Neural progenitor cell (in vitro differentiated cells): ENCODE results near the gene DENND5B. TPM values are rescaled to one million over a fixed set of nuclear protein-coding genes. Genes with fewer than 3 reads are reported as not detected.
A peak's percentile ranks its signal among the peaks of the same experiment; 100 is the strongest.

Experiments
- DNase-seq: peaks from one replicate; pipeline ENCODE4 v3.0.0-alpha.2; 2016; ENCODE audit warnings: low spot score
- H2AFZ ChIP-seq: fragments of 200-600 bp; sonication (generic); replicated peaks from 2 replicates; pipeline ENCODE4 v1.6.1; 2016; ENCODE audit warnings: antibody characterized with exemption
- H3F3A ChIP-seq: fragments of 200-600 bp; sonication (generic); 2 replicates; pipeline ENCODE4 v1.6.1; 2016; ENCODE audit warnings: antibody characterized with exemption, low read depth
- H3K27ac ChIP-seq: fragments of 200-600 bp; sonication (generic); 2 replicates; pipeline ENCODE4 v1.5.1; 2016; ENCODE audit warnings: mild to moderate bottlenecking
- H3K27me3 ChIP-seq: fragments of 200-600 bp; sonication (generic); 2 replicates; pipeline ENCODE4 v1.6.1; 2016; ENCODE audit warnings: mild to moderate bottlenecking, moderate library complexity
- H3K36me3 ChIP-seq: fragments of 200-600 bp; sonication (generic); 2 replicates; pipeline ENCODE4 v1.5.1; 2016
- H3K4me1 ChIP-seq: fragments of 200-600 bp; sonication (generic); 2 replicates; pipeline ENCODE4 v1.6.1; 2016; ENCODE audit warnings: mixed run types
- H3K4me2 ChIP-seq: fragments of 200-600 bp; sonication (generic); 2 replicates; pipeline ENCODE4 v1.6.1; 2016
- H3K4me3 ChIP-seq: fragments of 200-600 bp; sonication (generic); 2 replicates; pipeline ENCODE4 v1.5.1; 2016
- H3K79me2 ChIP-seq: fragments of 200-600 bp; sonication (generic); 2 replicates; pipeline ENCODE4 v1.6.1; 2016; ENCODE audit warnings: low read depth
- H3K9ac ChIP-seq: fragments of 200-600 bp; sonication (generic); 2 replicates; pipeline ENCODE4 v1.6.1; 2016
- H3K9me3 ChIP-seq: fragments of 200-600 bp; sonication (generic); 2 replicates; pipeline ENCODE4 v1.5.1; 2016; ENCODE audit warnings: low read depth
- H4K20me1 ChIP-seq: fragments of 200-600 bp; sonication (generic); 2 replicates; pipeline ENCODE4 v1.6.1; 2016; ENCODE audit warnings: low read depth
- H3K27ac Mint-ChIP-seq: 3 replicates; pipeline ENCODE4 v1.8.0; 2021; ENCODE audit warnings: mixed read lengths
- H3K27me3 Mint-ChIP-seq: 2 replicates; pipeline ENCODE4 v1.8.0; 2022; ENCODE audit warnings: low read depth, mild to moderate bottlenecking, inconsistent platforms, moderate library complexity, mixed read lengths; ENCODE audit not compliant: insufficient read depth
- H3K36me3 Mint-ChIP-seq: 3 replicates; pipeline ENCODE4 v1.8.0; 2021; ENCODE audit warnings: mixed read lengths
- H3K4me1 Mint-ChIP-seq: 3 replicates; pipeline ENCODE4 v1.8.0; 2021; ENCODE audit warnings: mixed read lengths
- H3K4me3 Mint-ChIP-seq: 3 replicates; pipeline ENCODE4 v1.8.0; 2021; ENCODE audit warnings: mild to moderate bottlenecking, moderate library complexity, mixed read lengths
- H3K9me3 Mint-ChIP-seq: 3 replicates; pipeline ENCODE4 v1.8.0; 2020; ENCODE audit warnings: mixed read lengths
- CTCF ChIP-seq: fragments of 200-600 bp; sonication (generic); IDR thresholded peaks from 2 replicates; pipeline ENCODE4 v1.5.1; 2017; ENCODE audit warnings: antibody characterized with exemption, mild to moderate bottlenecking
- EZH2 ChIP-seq: fragments of 200-600 bp; sonication (generic); IDR thresholded peaks from 2 replicates; pipeline ENCODE4 v1.6.1; 2017; ENCODE audit warnings: antibody characterized with exemption, mild to moderate bottlenecking, moderate library complexity
- EZH2phosphoT487 ChIP-seq: fragments of 200-600 bp; sonication (generic); IDR thresholded peaks from 2 replicates; pipeline ENCODE4 v1.6.1; 2017; ENCODE audit warnings: antibody characterized with exemption
- total RNA-seq: library from RNA; depleted of rRNA; stranded (reverse); fragments of >200 nt; gene quantifications from 2 replicates; pipeline ENCODE4 v1.2.3, GENCODE V29; 2015; ENCODE audit warnings: low replicate concordance

The DENND5B gene
- total RNA-seq, 1 donor from 2014 or later = 24.2 TPM

GRCh38 chr12:31627456-31628054, 36.6 kb upstream of the DENND5B start:
- Mint-ChIP-seq H3K4me3 (no peak overlapping the region), H3K36me3 (no peaks in the 10 kb centered on the region), H3K27ac (peak overlapping the region; percentile 78), H3K4me1 (peaks cover 40% of the 10 kb centered on the region), H3K9me3 (no peaks in the 10 kb centered on the region), H3K27me3 (peaks cover 9% of the 10 kb centered on the region)
- DNase-seq = no peak
- no peak overlapping the region for H3K4me2 ChIP-seq
- H3K9ac ChIP-seq = no peak overlapping the region
- H3F3A ChIP-seq = no peaks in the 10 kb centered on the region
- peaks cover 6% of the 10 kb centered on the region for H3K4me1 ChIP-seq
- H3K4me3 ChIP-seq = no peak overlapping the region
- TF ChIP-seq EZH2 (no peak), CTCF (no peak), EZH2phosphoT487 (no peak)
- H4K20me1 ChIP-seq = no peaks in the 10 kb centered on the region
- no peaks in the 10 kb centered on the region for H3K79me2 ChIP-seq
- no peaks in the 10 kb centered on the region for H3K9me3 ChIP-seq
- no peak overlapping the region for H3K27ac ChIP-seq
- H2AFZ ChIP-seq = peak overlapping the region; percentile 63
- no peaks in the 10 kb centered on the region for H3K27me3 ChIP-seq
- H3K36me3 ChIP-seq = no peaks in the 10 kb centered on the region

GRCh38 chr12:31626270-31626995, 35.5 kb upstream of the DENND5B start:
- no peak for DNase-seq
- Histone ChIP-seq H3K9me3 (no peaks in the 10 kb centered on the region), H3K4me3 (no peak overlapping the region), H3K27ac (no peak overlapping the region), H2AFZ (peak overlapping the region; percentile 53), H3K4me2 (no peak overlapping the region), H3K36me3 (no peaks in the 10 kb centered on the region), H4K20me1 (no peaks in the 10 kb centered on the region), H3K9ac (no peak overlapping the region), H3K27me3 (no peaks in the 10 kb centered on the region), H3K79me2 (no peaks in the 10 kb centered on the region), H3K4me1 (peaks cover 6% of the 10 kb centered on the region), H3F3A (no peaks in the 10 kb centered on the region)
- TF ChIP-seq EZH2phosphoT487 (no peak), EZH2 (no peak), CTCF (no peak)
- H3K27ac Mint-ChIP-seq = peak overlapping the region; percentile 53
- peaks cover 33% of the 10 kb centered on the region for H3K4me1 Mint-ChIP-seq
- no peaks in the 10 kb centered on the region for H3K36me3 Mint-ChIP-seq
- H3K27me3 Mint-ChIP-seq = peaks cover 6% of the 10 kb centered on the region
- H3K4me3 Mint-ChIP-seq = no peak overlapping the region
- H3K9me3 Mint-ChIP-seq = no peaks in the 10 kb centered on the region

- DNase-seq = no peak
- Mint-ChIP-seq H3K4me3 (no peak overlapping the region), H3K9me3 (no peaks in the 10 kb centered on the region), H3K36me3 (no peaks in the 10 kb centered on the region), H3K27ac (no peak overlapping the region), H3K4me1 (peaks cover 3% of the 10 kb centered on the region), H3K27me3 (peaks cover 10% of the 10 kb centered on the region)
- Histone ChIP-seq H3K4me2 (no peak overlapping the region), H3K4me1 (peaks cover 5% of the 10 kb centered on the region), H3K27me3 (no peaks in the 10 kb centered on the region), H3K36me3 (no peaks in the 10 kb centered on the region), H3K9ac (no peak overlapping the region), H3K4me3 (no peak overlapping the region), H3F3A (no peaks in the 10 kb centered on the region), H3K27ac (no peak overlapping the region), H3K79me2 (no peaks in the 10 kb centered on the region), H2AFZ (no peak overlapping the region), H3K9me3 (no peaks in the 10 kb centered on the region), H4K20me1 (no peaks in the 10 kb centered on the region)
- TF ChIP-seq CTCF = no peak
- no peak for TF ChIP-seq EZH2
- no peak for TF ChIP-seq EZH2phosphoT487
Observed at GRCh38 chr12:31622038-31622437, 31.1 kb upstream of the DENND5B start.
